Heart right ventricle (tissue), 16 donors: ENCODE measurements around the gene ARRDC3. TPM values are rescaled to one million over a fixed set of nuclear protein-coding genes. Genes with fewer than 3 reads are reported as not detected.

Source experiments
- ATAC-seq, 8 donors: fragments of 200-7000 bp; cut with Tn5 transposase; one replicate each; pipeline ENCODE4 v1.9.1; 2020; ENCODE audit warnings: mild to moderate bottlenecking in 8 of 8, moderate library complexity in 8 of 8, moderate number of reproducible peaks in 1 of 8
- DNase-seq, 2 donors: peaks; one replicate each; pipeline ENCODE4 v3.0.0-alpha.2; 2020
- H3K27ac ChIP-seq, 10 donors: fragments of 200-600 bp; sonication (generic) in 2 of 10; one replicate each; pipeline versions ENCODE4 v1.5.0 to v1.8.0; 2020 to 2022; ENCODE audit warnings: mild to moderate bottlenecking in 3 of 10
- H3K27me3 ChIP-seq, 7 donors: fragments of 200-600 bp; one replicate each; pipeline ENCODE4 v1.8.0; 2021 to 2022; ENCODE audit warnings: mild to moderate bottlenecking in 2 of 7
- H3K36me3 ChIP-seq, 9 donors: fragments of 200-600 bp; sonication (generic) in 1 of 9; one replicate each; pipeline versions ENCODE4 v1.5.0 to v1.8.0; 2020 to 2022; ENCODE audit warnings: mild to moderate bottlenecking in 2 of 9
- H3K4me1 ChIP-seq, 9 donors: fragments of 200-600 bp; sonication (generic) in 1 of 9; one replicate each; pipeline versions ENCODE4 v1.5.0 to v1.8.0; 2020 to 2022; ENCODE audit warnings: mild to moderate bottlenecking in 4 of 9
- H3K4me3 ChIP-seq, 10 donors: fragments of 200-600 bp; sonication (generic) in 2 of 10; one replicate each; pipeline versions ENCODE4 v1.5.0 to v1.8.0; 2020 to 2022; ENCODE audit warnings: mild to moderate bottlenecking in 7 of 10, moderate library complexity in 2 of 10
- H3K9me3 ChIP-seq, 11 donors: fragments of 200-600 bp in 10 of 11; sonication (generic) in 2 of 11; one replicate each; pipeline versions ENCODE4 v1.5.0 to v1.8.0; 2013 to 2022; ENCODE audit warnings: mild to moderate bottlenecking in 2 of 11, control low read depth in 1 of 11, moderate library complexity in 1 of 11
- WGBS, 2 donors: extraction: QIAGEN DNeasy Blood & Tissue Kit; methylation state at CpG; one replicate each; pipeline ENCODE4 v1.1.7; 2013; ENCODE audit warnings: inconsistent platforms in 1 of 2; 5-methylcytosine and 5-hydroxymethylcytosine counted together
- intact Hi-C, 10 donors: fragments of 100-400 bp; cut with DNase I; formaldehyde crosslinking; loops; one replicate each; pipeline versions ENCODE4 v1.11.1 to v1.14.2; 2022
- polyA plus RNA-seq, 2 donors: library from polyadenylated mRNA; stranded (reverse); fragments of 200-250 nt; gene quantifications; one replicate each; pipeline ENCODE4 v1.2.3, GENCODE V29; 2013
- total RNA-seq, 10 donors: library from RNA; stranded (reverse); fragmentation: NEBNext Ultra II Directional in 3 of 10; extraction: Animal tissue kit (Norgen Biotek cat#: 25700) in 3 of 10; gene quantifications; one replicate each; pipeline versions ENCODE4 v1.2.1 to v1.2.4, GENCODE V29; 2021 to 2023
- TF ChIP-seq, protein P1 (sequence below), 9 donors: fragments of 200-600 bp; sonication (generic) in 2 of 9; IDR thresholded peaks; one replicate each; pipeline versions ENCODE4 v1.5.0 to v1.8.0; 2021 to 2022; ENCODE audit warnings: antibody characterized with exemption in 9 of 9, mild to moderate bottlenecking in 5 of 9, moderate library complexity in 1 of 9
- donor health status: Arrhythmogenic right ventricular cardiomyopathy.
- donor health status: ischemic (EF 13 %, LVEDD 7.1; RV severe dilation, severe dysfunction).
- donor health status: healthy with polysubstance abuse.
- donor health status: DM: no; HTN: yes; CAD: no.
- donor health status: DM: no; HTN: no; CAD: no.
- donor health status: ischemic (EF 25% LVEDD 6.9; RV normal size, moderate dysfunction).
- donor health status: ischemic (EF 25% LVEDD 5.7; RV mildly dilated, moderate dysfunction).
- donor health status: healthy.
- donor health status: DM: yes; HTN: yes; CAD: no.
- donor health status: Ischemic cardiomyopathy.
- donor health status: ischemic (EF 35%, LVEDD 5.7; RV mildly dilated, moderate dysfunction).
- donor health status: nonischemic (EF 11% LVEDD 7.7; RV severe dilation, severe dysfunction).
- donor health status: DM: yes; HTN: yes; CAD: no.
- donor health status: PGD.
- donor health status: ischemic (EF 29% LVEDD 5.4; RV normal size, mild dysfunction).
- donor health status: nonischemic (EF 23%, LVEDD 6.1; RV moderate dilation, normal function).

The ARRDC3 gene
- total and polyA plus RNA-seq, 12 donors = 4.8 to 61.5 (median 17.7) TPM

DNA sequence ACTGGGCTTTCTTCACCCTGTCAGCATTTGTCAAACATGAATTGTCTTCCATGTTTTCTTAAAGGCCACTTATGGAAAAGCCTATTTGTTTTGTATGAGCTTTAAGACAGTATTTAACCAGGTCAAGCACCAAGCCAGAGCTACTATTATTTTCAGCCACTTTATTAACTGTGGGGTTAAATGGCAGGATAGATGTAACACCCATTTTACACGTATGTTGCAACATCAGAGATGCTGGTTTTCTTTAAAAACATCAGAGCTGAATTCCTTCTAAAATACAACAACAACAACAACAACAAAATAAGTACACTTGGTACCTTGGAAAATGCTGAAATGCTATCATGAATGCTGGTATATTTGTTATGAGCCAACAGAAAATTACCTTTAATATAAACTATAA is 13.6 kb downstream of the ARRDC3 start:
- intact Hi-C loops = loop anchor here in 1 of 10 donors (5.0 kb wide), 1 partner anchor 47 kb away; no protein-coding TSS in a partner anchor
- Histone ChIP-seq H3K4me1 (peaks cover 0 to 49% (median 16%) of the 10 kb centered on the region in 9 donors), H3K4me3 (no peak overlapping the region), H3K27me3 (no peaks in the 10 kb centered on the region), H3K36me3 (peaks cover 0 to 77% (median 54%) of the 10 kb centered on the region in 9 donors), H3K27ac (peak overlapping the region in 1 of 10 donors; percentile 18), H3K9me3 (no peaks in the 10 kb centered on the region)
- 44 to 49% methylated on average over 1 of the region's 1 CpG for WGBS, 2 donors
- DNase-seq (no peak), ATAC-seq (no peak)
- TF ChIP-seq, protein P1, sequence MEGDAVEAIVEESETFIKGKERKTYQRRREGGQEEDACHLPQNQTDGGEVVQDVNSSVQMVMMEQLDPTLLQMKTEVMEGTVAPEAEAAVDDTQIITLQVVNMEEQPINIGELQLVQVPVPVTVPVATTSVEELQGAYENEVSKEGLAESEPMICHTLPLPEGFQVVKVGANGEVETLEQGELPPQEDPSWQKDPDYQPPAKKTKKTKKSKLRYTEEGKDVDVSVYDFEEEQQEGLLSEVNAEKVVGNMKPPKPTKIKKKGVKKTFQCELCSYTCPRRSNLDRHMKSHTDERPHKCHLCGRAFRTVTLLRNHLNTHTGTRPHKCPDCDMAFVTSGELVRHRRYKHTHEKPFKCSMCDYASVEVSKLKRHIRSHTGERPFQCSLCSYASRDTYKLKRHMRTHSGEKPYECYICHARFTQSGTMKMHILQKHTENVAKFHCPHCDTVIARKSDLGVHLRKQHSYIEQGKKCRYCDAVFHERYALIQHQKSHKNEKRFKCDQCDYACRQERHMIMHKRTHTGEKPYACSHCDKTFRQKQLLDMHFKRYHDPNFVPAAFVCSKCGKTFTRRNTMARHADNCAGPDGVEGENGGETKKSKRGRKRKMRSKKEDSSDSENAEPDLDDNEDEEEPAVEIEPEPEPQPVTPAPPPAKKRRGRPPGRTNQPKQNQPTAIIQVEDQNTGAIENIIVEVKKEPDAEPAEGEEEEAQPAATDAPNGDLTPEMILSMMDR (IDR thresholded peaks at IDR 0.05) = no peak

DNA sequence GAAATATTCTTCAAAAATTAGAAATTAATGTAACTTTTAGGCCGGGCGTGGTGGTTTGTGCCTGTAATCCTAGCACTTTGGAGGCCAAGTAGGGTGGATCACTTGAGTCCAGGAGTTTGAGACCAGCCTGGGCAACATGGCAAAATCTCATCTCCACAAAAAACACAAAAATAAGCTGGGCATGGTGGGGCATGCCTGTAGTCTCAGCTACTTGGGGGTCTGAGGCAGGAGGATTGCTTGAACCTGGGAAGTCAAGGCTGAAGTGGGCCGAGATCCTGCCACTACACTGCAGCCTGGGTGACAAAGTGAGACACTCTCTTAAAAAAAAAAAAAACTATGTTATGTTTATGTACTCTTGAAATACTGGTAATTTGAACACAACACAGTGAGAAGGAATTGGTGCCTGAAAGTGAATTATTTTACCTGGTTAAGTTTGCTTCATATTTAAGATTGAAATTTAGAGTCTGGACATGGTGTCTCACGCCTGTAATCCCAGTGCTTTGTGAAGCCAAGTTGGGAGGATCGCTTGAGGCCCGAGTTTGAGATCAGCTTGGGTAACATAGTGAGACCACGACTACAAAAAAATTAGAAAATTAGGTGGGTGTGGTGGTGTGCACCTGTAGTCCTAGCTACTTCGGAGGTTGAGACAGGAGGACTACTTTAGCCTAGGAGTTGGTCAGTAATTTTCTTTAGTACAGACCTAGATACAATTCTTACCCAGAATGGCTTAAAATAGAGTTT is 15.0 kb downstream of the ARRDC3 start:
- WGBS, 2 donors = 94 to 95% methylated on average over 8 of the region's 8 CpGs

DNA sequence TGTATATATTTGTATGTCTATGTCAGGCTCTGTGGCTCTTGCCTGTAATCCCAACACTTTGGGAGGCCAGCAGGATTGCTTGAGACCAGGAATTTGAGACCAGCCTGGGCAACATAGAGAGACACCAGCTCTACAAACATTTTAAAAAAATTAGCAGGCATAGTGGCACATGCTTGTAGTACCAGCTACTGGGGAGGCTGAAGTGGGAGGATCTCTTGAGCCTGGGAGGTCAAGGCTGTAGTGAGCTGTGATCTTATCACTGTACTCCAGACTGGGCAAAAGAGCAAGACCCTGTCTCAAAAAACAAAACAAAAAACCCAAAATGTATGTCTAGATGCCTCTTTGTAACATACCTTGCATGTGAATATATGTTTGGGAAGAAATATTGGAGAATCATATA is 15.8 kb downstream of the ARRDC3 start:
- ATAC-seq (no peak), DNase-seq (no peak)
- peaks cover 0 to 55% (median 34%) of the 10 kb centered on the region in 9 donors for H3K36me3 ChIP-seq
- H3K27me3 ChIP-seq = no peaks in the 10 kb centered on the region
- intact Hi-C loops = loop anchor here in 1 of 10 donors (5.0 kb wide), 1 partner anchor 45 kb away; no protein-coding TSS in a partner anchor
- peaks cover 0 to 38% (median 16%) of the 10 kb centered on the region in 9 donors for H3K4me1 ChIP-seq
- H3K9me3 ChIP-seq = no peaks in the 10 kb centered on the region
- H3K27ac ChIP-seq = peak overlapping the region in 1 of 10 donors; percentile 8
- TF ChIP-seq, protein P1 (IDR thresholded peaks at IDR 0.05) = no peak
- H3K4me3 ChIP-seq = no peak overlapping the region

More for the DNA sequence above, 15.0 kb downstream of the ARRDC3 start:
- Histone ChIP-seq H3K36me3 (peaks cover 0 to 63% (median 42%) of the 10 kb centered on the region in 9 donors), H3K27me3 (no peaks in the 10 kb centered on the region), H3K27ac (peak overlapping the region in 1 of 10 donors; percentile 8), H3K9me3 (no peaks in the 10 kb centered on the region), H3K4me3 (no peak overlapping the region), H3K4me1 (peaks cover 0 to 43% (median 16%) of the 10 kb centered on the region in 9 donors)
- intact Hi-C loops = loop anchor here in 1 of 10 donors (5.0 kb wide), 1 partner anchor 46 kb away; no protein-coding TSS in a partner anchor
- ATAC-seq = no peak
- TF ChIP-seq, protein P1 (IDR thresholded peaks at IDR 0.05) = no peak
- DNase-seq = no peak

DNA sequence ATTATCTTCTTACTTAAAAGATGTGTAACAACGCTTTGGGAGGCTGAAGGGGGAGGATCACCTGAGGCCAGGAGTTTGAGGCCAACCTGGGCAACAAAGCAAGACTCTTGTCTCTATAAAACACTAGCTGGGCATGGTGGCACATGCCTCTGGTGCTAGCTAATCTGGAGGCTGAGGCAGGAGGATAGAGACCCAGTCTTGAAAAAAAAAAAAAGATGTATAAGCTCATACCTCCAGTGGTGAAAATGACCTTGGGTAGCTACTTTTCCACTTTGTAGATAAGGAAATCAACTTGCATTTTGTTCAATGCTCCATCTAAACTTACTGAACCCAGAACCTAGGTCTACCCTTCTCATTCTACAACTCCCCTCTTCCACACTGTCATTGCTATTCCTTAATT is 16.6 kb downstream of the ARRDC3 start:
- Histone ChIP-seq H3K4me3 (no peak overlapping the region), H3K4me1 (peaks cover 0 to 30% (median 8%) of the 10 kb centered on the region in 9 donors), H3K27me3 (no peaks in the 10 kb centered on the region), H3K9me3 (no peaks in the 10 kb centered on the region), H3K27ac (no peak overlapping the region), H3K36me3 (peaks cover 0 to 47% (median 31%) of the 10 kb centered on the region in 9 donors)
- WGBS, 2 donors = 91 to 95% methylated on average over 1 of the region's 1 CpG
- ATAC-seq = no peak
- no peak for DNase-seq
- TF ChIP-seq, protein P1 (IDR thresholded peaks at IDR 0.05) = no peak
- intact Hi-C loops = loop anchor here in 1 of 10 donors (5.0 kb wide), 1 partner anchor 44 kb away; no protein-coding TSS in a partner anchor
